Caki2 (cell line): ENCODE measurements around the gene DENND1A. TPM values are rescaled to one million over a fixed set of nuclear protein-coding genes. Genes with fewer than 3 reads are reported as not detected.

ENCODE experiments used
- DNase-seq: peaks from one replicate; pipeline ENCODE4 v3.0.0-alpha.2; 2015; ENCODE audit warnings: low read depth
- in situ Hi-C: cut with HindIII; loops from 2 replicates; pipeline ENCODE4 v1.10.0; 2016; ENCODE audit warnings: low sequenced_read_pairs, low pct_unique_long_range_greater_than_20kb, mixed read lengths
- total RNA-seq: library from RNA; depleted of rRNA; stranded (reverse); fragments of >200 nt; shearing (Covaris generic); gene quantifications from 2 replicates; pipeline ENCODE4 v1.2.3, GENCODE V29; 2014; ENCODE audit warnings: low replicate concordance

DENND1A gene
- total RNA-seq, 1 experiment from 2014 or later, result 14.0 TPM

DNA sequence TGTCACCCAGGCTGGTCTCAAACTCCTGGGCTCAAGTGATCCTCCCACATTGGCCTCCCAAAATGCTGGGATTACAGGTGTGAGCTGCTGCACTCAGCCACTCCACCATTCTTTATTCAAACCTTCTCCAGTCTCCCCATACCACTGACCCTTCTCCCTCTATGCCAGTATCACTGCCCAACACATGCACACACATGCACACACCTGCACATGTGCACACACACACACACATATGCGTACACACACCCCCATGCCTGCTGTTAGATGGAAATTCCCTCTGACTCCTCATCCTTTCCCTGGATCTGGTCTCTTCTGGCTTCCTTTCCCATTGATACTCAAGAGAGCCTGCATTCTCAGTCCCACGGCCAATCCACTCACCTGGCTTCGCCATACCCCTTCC is 404.0 kb downstream of the DENND1A start:
- in situ Hi-C loops, result no loop called here

DNA sequence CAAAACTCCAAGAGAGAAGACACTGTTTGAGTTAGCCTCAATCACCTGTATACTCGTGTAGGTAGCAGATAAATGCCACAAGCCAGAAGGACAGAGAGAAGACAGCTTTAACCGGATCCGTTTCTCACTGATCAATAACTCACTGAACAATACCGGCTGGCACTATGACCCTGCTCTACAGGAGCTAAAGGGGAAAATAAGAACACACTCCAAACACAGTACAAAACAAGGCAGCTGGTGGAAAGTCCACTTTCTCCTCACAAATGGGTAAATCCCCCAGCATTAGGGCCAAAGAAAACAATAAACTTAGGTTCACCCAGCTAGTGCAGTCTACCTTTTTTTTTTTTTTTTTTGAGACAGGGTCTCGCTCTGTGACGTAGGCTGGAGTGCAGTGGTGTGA is 404.5 kb downstream of the DENND1A start:
- in situ Hi-C loops, result no loop called here
- DNase-seq, result no peak

More for the DNA sequence above, 404.0 kb downstream of the DENND1A start:
- DNase-seq, result no peak

DNA sequence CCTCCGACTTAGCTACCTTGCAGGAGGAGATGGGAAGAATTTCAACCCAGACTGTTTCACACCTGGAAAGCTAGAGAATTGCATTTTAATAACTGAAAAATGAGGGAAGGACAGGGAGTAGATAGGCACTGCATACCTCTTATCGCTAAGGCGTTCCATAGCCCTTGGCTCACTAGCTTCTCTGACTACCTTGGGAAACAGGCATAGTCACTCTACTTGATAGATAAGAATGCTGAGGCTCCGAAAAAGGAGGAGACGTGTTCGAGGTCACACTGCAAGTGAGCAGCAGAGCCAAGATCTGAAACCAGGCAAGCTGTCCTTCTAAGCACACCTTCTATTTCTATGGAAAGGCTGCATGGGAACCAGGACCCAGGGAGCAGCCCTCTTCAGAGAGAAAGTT is 405.1 kb downstream of the DENND1A start:
- in situ Hi-C loops, result no loop called here

DNA sequence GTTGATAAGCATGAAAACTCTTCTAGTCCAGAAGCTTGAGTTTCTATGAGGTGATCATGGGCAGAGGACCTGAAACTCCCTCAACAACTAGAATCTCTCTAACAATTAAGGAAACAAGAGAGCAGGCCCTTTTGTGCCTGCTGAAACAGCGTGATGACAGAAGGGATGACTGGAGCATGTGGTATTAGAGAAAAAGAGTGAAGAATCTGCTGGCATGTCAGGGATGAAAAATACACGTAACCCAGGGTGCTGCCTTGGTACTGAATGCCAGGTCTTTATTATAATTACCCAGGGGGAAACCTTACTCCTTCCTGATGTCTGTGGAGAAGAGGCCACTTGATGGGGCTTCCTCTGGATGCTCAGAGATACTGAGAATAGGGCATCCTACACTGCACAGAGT is 406.1 kb downstream of the DENND1A start:
- in situ Hi-C loops, result no loop called here
- no peak for DNase-seq

More for the DNA sequence above, 405.1 kb downstream of the DENND1A start:
- no peak for DNase-seq

DNA sequence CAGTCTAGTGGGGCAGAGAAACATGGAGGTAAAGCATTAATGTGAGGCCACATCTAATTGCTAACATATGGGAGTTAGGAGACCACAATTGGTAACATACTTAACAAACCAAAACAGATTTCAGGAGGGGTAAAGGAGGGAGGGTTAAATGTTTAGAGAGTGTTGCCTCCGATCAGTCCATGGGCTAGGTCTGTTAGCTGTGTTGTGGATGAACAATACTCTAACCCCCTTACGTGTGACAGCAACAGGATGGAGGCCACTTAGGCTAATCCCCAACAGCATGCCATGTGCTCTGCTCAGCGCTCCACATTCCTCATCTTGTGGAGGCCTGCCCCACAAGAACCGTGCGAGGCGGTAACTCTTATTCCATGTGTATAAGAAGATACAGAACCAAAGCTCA is 406.9 kb downstream of the DENND1A start:
- in situ Hi-C loops, result no loop called here
- DNase-seq, result no peak

DNA sequence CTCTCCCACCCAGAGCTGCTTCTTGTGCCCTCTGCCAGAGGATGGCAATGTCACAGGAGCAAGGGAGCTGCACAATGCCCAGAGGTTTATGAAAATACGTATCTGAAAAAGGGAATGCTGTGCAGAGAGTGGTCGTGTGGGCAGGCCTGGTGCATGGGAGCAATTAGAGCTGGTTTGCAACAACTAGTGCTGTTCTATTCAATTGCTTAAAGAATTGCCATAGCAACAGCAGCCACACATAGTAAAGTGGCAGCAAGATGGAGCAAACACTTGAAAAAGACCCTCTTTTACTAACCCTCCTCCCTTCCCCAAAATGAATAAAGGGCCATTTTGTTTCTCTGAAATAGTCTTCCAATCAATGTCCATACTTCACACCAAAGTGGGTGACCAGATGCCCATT is 407.7 kb downstream of the DENND1A start:
- DNase-seq, result no peak
- in situ Hi-C loops, result no loop called here

DNA sequence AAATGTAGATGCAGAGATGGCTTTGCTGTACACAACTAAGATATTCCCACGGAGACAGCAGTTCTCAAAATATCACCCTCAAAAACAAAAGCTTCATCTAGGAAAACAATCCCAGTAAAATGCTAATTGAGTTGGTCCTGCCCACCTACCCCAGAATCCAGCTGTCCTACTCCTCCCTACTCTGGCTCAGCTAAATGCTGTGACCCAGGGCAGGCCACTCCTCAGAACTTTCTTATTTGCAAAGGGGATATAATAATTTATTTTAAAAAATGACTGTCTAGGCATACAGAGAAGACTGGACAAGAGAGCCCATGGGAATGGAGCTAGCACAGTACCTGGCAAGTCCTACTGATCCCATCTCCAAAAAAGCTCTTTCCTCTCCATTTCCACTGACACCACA is 411.6 kb downstream of the DENND1A start:
- in situ Hi-C loops, result no loop called here
- no peak for DNase-seq

DNA sequence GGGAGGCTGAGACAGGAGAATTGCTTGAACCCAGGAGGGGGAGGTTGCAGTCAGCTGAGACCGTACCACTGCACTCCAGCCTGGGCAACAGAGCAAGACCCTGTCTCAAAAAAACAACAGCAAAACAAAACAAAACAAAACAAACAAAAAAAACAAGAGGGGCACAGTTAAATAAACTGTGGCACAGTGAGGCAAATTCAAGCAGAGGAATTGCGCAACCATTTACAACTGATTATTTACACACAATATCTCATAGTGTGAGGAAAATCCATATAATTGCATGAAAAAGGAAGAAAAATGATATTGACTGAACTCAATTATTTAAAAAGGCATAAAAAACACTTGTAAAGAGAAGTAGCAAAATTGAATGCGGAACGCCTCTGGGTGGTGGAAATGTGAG is 412.4 kb downstream of the DENND1A start:
- no peak for DNase-seq
- in situ Hi-C loops, result no loop called here

DNA sequence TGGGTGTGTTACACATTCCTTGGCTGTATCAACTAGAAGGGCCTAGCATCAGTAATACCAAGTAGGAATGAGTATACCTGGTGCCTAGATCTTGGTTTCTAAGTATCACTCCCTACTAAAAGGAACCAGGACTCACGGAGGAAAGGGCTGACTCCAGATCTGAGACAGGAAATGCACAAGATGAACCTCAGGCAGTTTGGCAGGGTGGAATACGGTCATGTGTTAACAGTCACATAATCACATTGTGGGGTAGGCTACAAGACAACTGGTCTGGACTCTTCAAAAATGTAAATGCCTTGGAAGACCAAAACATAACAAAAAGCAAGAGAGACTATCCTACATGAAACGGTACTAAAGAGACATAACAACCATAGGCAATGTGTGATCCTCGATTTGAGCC is 415.2 kb downstream of the DENND1A start:
- no peak for DNase-seq
- in situ Hi-C loops, result no loop called here

DNA sequence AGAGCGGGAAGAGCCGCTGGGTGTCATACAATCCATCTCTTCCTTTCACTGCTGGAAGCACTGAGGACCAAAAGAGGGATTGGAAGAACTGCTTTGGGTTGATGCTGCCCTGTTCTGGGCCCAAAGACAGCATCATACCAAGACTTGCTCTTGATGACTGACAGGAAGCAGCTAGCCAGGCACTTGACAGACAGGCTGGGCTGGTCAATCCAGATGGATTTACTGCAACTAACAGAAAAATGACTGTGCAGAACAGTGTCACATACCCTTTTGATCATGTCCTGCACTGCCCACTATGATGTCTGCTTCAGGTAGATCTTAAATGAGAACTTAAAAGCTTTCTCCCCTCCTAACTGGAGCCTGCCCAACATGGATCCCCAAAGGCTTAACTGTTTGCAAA is 416.4 kb downstream of the DENND1A start:
- in situ Hi-C loops, result no loop called here
- no peak for DNase-seq

DNA sequence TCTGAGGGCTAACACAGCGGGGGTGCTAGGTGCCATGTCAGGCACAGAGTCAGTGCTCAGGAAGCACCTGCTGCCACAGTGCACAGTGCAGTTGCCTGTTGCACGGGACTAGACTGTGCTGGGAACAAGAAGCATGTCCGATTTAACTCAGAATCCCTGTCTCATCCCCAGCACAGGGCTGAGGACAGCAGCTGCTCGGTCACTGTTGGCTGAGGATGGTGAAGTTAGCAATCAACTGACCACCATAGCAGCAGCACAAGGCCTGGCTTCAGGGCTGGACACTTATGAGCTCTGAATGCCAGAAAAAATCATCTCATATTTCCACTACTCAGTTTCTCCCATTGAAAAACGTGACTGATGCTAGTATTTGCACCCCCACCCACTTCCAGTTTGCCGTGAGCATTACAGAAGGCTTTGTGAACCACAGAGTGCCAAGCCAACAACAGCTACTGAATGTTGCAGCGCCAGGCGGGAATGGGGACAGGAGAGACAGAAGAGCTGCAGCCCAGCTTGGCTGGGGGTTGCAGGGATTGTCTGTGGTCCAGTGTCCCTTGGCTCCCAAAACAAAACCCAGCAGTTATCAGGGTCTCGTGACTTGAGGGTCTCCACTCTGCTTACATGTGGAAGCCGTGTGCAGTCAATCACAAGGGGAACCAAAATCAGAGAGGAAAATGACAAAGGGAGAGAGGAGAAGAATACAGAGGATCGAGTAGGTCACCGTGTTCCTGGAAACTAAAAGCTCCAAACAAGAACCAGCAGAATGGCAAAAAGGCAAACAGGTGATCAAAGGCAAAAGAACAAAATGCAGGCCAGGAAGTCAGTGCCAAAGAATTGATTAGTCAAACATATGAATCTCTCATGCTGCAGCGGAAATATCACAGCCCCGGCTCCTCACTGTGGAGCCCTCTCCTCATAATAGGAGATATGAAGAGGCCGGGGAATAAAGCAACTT is 418.3 kb downstream of the DENND1A start:
- in situ Hi-C loops, result no loop called here
- DNase-seq, result no peak

DNA sequence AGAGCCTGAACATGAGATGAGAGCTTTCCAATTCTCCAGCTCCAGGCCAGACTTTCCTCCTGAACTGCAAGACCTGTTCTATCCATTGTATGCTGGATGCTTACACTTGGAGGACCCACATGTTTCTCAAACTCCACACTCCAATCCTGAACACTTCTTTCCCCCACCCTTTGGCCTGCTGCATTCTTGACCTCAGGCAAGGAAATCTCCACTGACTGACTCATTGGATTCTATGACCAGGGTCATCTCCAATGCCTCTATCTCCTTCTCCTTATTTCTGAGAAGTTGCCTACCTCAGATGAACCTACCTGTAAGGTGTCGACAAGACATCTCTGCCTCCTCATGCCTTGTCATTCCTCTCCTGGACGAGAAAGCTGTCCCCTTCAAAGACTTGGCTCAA is 420.3 kb downstream of the DENND1A start:
- no peak for DNase-seq
- in situ Hi-C loops, result no loop called here

DNA sequence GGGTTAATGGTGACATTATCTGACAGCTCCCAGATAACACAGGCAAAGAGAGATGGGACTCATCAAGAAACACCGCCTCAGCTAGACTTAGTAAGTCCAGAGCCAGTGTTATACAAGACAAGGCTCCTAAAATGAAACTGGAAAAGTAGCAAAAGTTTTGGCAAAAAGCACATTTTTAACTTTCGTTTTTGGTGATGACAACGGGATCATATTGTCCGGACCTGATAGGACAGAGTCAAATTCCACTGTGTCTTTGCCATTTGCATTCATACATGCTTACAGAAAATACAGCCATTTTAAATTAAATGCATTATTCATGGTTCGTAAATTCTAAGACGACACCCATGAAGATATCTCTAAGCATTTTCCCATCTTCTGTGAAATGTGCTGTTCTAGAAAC is 421.9 kb downstream of the DENND1A start:
- in situ Hi-C loops, result no loop called here
- no peak for DNase-seq

DNA sequence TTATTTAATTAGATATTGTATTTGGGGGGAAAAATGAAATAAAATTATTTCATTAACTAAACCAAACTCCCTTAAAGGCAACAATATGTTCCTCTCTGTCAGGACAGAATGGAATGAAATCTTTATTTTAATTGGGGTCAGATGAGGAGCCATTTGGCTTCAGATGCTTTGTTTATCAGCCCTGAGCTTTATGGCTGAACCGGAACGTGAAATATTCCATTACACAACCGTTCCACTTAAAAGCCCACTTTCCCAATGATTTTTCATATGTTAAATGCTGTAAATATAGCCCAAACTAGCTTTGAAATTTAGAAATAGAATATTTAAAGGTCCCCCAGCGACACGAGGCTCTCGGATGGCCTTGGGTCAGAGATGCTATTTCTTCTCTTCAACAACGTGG is 424.4 kb downstream of the DENND1A start:
- in situ Hi-C loops, result no loop called here
- no peak for DNase-seq

DNA sequence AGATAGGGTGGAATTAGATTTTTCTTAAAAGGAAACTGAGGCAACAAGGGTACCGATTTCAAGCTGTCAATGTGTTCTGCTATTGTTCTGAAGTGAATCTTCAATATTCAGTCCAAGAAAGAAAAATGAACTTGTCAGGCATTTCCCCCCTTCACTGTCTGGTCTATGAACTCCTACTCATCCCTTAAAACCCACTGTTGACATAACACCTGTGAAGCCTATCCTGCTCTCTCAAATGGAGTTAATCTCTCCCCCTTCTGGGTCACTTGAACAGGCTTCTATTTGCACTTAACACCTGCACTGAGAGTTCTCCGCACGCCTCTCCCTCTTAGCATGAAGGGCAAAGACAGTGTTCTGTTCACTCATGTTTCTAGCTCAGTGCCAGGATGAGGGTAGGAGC is 429.6 kb downstream of the DENND1A start:
- in situ Hi-C loops, result no loop called here
- DNase-seq, result no peak

DNA sequence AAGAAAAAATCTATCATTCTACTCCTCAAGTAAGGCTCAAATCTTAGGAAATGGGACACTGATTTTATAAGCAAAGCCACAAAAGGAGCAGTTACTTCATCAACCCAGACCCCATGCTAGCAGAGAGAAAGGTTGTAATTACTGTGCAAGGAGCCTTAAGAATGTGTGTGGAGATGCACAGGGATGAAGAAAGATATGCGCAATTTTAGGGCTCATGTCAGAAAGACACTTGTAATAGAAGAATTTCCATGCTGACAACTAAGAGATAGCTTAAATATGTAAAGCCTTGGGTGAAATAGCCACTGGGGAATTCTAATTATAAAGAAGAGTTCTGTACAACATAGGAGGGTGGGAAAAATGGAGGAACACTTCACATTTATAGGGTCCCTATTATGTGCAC is 432.1 kb downstream of the DENND1A start:
- no peak for DNase-seq
- in situ Hi-C loops, result no loop called here

DNA sequence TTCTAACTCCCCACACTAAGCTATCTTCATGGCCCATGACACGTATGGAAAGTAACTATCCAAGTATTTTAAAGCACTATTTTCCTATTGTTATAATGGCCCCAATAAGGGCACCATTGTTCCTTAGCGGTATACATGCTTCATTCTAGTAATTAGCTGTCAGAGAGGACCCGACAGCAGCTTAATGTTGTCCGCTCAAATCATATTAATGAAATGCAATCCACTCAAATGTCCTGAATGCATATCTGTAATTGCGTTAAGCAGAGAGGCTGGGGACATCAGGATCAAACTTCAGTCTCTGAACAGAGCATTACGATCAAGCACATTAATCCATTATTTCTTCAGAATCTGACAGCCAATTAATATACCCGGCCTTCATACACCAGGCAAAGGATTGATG is 434.2 kb downstream of the DENND1A start:
- no peak for DNase-seq
- in situ Hi-C loops, result no loop called here

DNA sequence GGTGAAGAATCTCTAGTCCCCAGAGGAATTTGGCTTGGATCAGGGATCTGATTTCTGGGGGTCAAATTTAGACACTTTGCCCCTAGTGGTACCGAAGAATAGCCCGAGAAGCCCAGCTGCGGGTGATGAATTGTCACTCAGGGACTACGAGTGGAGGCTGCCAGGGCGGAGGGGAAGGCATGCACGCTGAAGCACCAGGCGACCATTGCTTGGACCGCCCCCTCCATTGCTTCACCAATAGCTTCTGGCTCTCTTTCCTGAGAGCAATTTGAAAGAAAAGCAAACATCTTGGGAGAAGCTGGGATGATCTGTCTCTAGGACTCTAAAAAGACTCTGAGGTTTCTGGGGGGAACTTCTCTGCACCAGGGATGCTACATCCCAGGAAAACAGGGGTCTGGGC is 436.3 kb downstream of the DENND1A start:
- no peak for DNase-seq
- in situ Hi-C loops, result no loop called here

DNA sequence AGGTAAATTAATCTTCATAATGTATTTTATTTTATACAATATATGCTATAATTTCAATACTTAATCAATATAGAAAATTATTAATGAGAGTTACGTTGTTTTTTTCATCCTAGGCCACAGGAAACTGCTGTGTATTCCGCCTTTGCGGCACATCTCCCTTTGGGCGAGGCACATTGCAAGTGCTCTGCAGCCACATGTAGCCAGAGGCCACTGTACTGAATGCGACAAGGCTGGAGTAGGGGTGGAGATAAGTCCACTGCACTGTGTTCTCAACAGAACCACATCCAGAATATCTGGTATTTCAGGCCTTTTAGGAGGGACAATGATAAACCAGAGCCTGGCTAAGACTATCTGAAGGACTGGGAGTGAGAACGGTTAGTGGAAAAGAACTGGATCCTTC is 439.2 kb downstream of the DENND1A start:
- DNase-seq, result no peak
- in situ Hi-C loops, result no loop called here

DNA sequence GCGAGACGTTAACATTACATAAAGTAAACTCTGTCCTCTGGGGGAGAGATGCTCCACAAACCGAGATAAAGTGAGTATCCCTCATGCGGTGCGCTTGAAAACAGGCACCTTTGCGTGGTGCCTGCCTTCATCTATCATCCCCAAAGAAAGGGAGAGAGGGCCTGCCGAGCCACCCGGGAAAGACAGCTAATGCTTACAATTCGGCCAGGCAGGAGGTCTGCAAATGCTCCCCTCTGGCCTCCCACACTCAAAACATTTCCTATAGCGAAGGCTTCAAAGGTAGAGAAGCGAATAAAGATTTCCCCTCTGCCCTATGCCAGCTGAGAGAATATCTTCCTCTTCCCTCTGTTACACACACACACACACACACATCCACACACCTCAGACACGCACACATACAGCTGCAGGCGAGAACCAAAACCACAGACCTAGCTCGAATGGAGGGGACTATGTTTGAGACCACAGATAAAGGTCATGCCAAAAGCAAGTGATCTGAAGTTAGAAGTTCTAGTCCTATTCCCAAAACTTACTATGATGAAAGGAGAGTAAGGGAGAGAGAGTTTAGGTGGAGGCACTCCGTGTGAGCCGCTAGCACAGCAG is 441.1 kb downstream of the DENND1A start:
- in situ Hi-C loops, result no loop called here
- no peak for DNase-seq
